Measurements from ENCODE around the gene HRCT1. TPM values are rescaled to one million over a fixed set of nuclear protein-coding genes. Genes with fewer than 3 reads are reported as not detected.
A peak's percentile ranks its signal among the peaks of the same experiment; 100 is the strongest.

The HRCT1 gene
- total RNA-seq, 1 donor from 2014 or later, result not detected

DNA sequence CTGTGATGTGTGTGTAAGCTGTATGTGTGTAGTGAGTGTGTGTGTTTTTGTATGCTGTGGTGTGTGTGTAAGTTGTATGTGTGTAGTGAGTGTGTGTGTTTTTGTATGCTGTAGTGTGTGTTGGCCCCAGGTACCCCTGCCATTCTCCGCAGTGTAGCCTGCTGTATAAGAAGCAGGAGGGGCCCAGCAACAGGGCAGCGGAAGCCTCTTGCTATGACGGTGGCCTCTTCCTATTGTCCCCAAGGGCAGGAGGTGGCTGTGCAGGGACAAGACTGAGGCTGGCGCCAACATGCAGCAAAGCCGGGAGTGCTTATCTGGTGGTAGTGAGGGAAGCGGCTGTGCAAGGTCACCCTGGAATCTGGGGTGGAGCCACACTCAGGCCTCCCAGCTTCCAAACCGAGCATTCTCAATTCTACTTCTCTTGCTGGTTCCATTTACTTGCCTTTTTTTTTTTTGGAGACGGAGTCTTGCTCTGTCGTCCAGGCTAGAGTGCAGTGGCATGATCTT, 8.4 kb downstream of the HRCT1 start:
- TF ChIP-seq, protein P1, sequence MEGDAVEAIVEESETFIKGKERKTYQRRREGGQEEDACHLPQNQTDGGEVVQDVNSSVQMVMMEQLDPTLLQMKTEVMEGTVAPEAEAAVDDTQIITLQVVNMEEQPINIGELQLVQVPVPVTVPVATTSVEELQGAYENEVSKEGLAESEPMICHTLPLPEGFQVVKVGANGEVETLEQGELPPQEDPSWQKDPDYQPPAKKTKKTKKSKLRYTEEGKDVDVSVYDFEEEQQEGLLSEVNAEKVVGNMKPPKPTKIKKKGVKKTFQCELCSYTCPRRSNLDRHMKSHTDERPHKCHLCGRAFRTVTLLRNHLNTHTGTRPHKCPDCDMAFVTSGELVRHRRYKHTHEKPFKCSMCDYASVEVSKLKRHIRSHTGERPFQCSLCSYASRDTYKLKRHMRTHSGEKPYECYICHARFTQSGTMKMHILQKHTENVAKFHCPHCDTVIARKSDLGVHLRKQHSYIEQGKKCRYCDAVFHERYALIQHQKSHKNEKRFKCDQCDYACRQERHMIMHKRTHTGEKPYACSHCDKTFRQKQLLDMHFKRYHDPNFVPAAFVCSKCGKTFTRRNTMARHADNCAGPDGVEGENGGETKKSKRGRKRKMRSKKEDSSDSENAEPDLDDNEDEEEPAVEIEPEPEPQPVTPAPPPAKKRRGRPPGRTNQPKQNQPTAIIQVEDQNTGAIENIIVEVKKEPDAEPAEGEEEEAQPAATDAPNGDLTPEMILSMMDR (IDR thresholded peaks at IDR 0.05; ENCODE audit: unreplicated experiment), result no peak
- Mint-ChIP-seq H3K4me1 (ENCODE audit: low read depth) (peaks cover 6% of the 10 kb centered on the region), H3K36me3 (ENCODE audit: insufficient read depth) (no peaks in the 10 kb centered on the region), H3K4me3 (ENCODE audit: low read depth) (no peak overlapping the region), H3K9me3 (ENCODE audit: low read depth) (no peaks in the 10 kb centered on the region), H3K27me3 (peaks cover 6% of the 10 kb centered on the region), H3K27ac (no peak overlapping the region)
- DNase-seq (ENCODE audit: low spot score, unreplicated experiment), result peak; percentile 28

DNA sequence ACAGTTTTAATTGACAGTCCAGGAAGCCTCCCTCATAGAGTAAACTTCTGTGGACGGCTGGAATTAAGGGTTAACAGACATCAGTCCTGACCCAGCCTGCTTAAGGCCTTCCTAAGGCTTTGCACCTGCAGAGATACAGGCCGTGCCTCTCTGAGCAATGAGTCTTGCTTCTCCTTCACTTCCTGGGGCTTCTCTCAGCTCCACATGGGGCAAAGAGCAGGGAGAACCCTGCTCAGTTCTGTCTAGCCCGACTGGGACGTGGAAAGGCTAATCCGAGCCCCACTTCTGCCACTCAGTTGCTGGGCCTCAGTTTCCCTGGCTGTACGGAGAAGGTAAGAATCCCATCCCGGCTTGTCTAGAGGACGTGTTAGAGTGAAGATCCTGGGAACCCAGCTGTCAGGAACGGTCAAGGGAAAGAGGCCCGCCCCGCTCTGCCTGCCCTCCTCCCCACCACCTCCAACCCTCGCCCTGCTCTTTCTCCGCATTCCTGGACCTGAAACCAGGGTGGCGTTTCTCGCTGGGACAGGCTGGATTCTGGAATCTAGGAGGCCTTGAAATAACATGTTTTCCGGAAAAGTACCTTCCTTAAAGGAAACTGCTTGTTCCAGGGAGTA, 9.8 kb downstream of the HRCT1 start:
- Mint-ChIP-seq H3K9me3 (ENCODE audit: low read depth) (no peaks in the 10 kb centered on the region), H3K27ac (no peak overlapping the region), H3K36me3 (ENCODE audit: insufficient read depth) (no peaks in the 10 kb centered on the region), H3K4me3 (ENCODE audit: low read depth) (no peak overlapping the region), H3K4me1 (ENCODE audit: low read depth) (peaks cover 7% of the 10 kb centered on the region), H3K27me3 (peaks cover under 1% of the 10 kb centered on the region)
- DNase-seq (ENCODE audit: low spot score, unreplicated experiment), result no peak
- TF ChIP-seq, protein P1 (IDR thresholded peaks at IDR 0.05; ENCODE audit: unreplicated experiment), result no peak

DNA sequence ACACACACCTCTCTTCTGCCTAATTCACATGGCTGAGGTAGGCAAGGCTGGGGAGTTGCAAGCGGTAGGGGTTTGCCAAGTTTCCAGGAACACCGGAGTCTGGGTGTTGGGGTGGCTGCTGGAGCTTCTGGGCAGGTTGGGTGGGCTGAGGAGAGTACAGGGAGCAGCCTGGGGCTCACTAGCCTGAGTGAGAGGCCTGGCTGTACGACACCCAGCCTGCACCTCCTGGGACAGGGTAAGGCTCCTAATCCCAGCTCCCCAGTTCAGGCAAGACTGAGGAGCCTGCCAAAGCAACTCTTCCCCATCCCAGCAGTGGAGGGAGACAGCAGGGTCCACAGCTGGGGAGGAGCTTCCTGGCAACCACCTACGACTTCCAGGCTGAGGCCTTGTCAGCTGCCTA, 11.3 kb downstream of the HRCT1 start:
- H3K36me3 Mint-ChIP-seq (ENCODE audit: insufficient read depth), result no peaks in the 10 kb centered on the region
- no peak overlapping the region for H3K27ac Mint-ChIP-seq
- no peaks in the 10 kb centered on the region for H3K27me3 Mint-ChIP-seq
- TF ChIP-seq, protein P1 (IDR thresholded peaks at IDR 0.05; ENCODE audit: unreplicated experiment), result no peak
- H3K4me3 Mint-ChIP-seq (ENCODE audit: low read depth), result no peak overlapping the region
- DNase-seq (ENCODE audit: low spot score, unreplicated experiment), result no peak
- peaks cover 7% of the 10 kb centered on the region for H3K4me1 Mint-ChIP-seq (ENCODE audit: low read depth)
- H3K9me3 Mint-ChIP-seq (ENCODE audit: low read depth), result no peaks in the 10 kb centered on the region

DNA sequence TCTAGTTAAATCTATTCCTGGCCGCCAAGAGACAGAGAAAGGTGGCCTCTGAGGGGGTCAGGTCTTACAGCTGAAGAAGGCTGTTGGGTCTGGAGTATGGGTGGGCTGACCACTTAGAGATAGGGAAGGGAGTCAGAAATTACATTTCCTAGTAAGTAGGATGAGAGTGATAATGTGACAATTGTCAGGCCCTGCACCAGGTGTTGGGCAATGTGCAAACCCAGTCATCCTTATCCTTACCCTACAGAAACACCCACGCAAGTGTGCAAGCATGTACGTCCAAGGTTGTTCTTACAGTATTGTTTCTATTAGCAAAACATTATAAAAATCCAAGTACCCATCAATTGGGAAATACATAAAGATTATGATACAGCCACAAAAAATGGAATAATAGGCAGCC, 12.8 kb downstream of the HRCT1 start:
- Mint-ChIP-seq H3K4me3 (ENCODE audit: low read depth) (no peak overlapping the region), H3K27me3 (no peaks in the 10 kb centered on the region), H3K27ac (no peak overlapping the region), H3K4me1 (ENCODE audit: low read depth) (peaks cover 7% of the 10 kb centered on the region), H3K36me3 (ENCODE audit: insufficient read depth) (no peaks in the 10 kb centered on the region), H3K9me3 (ENCODE audit: low read depth) (no peaks in the 10 kb centered on the region)
- DNase-seq (ENCODE audit: low spot score, unreplicated experiment), result no peak
- TF ChIP-seq, protein P1 (IDR thresholded peaks at IDR 0.05; ENCODE audit: unreplicated experiment), result no peak

DNA sequence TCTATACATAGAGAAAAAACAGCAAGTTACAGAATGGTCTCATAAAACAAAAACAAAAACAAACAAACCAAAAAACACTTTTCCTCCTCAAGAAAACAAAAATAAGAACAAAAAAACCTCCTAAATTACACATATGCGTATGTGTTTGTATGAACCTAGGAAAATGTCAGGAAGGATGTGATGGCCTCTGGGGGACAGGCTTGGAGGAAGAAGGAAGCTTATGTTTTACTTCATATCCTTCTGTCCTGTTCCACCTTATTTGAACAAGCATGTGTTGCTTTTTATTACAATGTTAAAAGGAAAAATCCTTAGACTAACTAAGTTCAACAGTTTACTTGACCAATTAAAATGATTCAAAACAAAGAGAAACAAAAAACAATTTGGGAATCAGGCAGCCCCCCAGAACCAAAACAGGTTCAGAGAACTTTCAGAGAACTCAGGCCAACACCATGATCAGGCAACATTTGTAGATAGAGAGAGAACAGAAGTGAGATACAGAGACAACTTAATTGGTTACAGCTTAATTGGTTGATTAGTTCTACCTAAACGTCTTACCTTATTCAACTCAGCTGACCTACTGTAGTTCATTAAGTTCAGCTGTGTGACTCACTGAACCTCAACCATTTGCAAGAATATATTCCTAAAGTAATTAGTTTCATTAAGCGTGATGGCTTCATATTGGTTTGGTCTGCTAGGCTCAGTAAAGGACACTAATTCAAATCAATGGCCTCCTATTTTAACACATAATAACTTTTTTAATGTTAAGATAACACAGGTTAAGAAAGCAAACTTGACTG, 13.4 kb downstream of the HRCT1 start:
- H3K36me3 Mint-ChIP-seq (ENCODE audit: insufficient read depth), result no peaks in the 10 kb centered on the region
- H3K4me3 Mint-ChIP-seq (ENCODE audit: low read depth), result no peak overlapping the region
- H3K4me1 Mint-ChIP-seq (ENCODE audit: low read depth), result peaks cover 7% of the 10 kb centered on the region
- H3K9me3 Mint-ChIP-seq (ENCODE audit: low read depth), result no peaks in the 10 kb centered on the region
- TF ChIP-seq, protein P1 (IDR thresholded peaks at IDR 0.05; ENCODE audit: unreplicated experiment), result no peak
- no peak for DNase-seq (ENCODE audit: low spot score, unreplicated experiment)
- no peak overlapping the region for H3K27ac Mint-ChIP-seq
- H3K27me3 Mint-ChIP-seq, result peaks cover 3% of the 10 kb centered on the region
